Body of pancreas (tissue), 4 donors: Measurements from ENCODE around the gene FBXL17. TPM values are rescaled to one million over a fixed set of nuclear protein-coding genes. Genes with fewer than 3 reads are reported as not detected.

Source experiments
- ATAC-seq: fragments of 150-250 bp; one replicate; pipeline ENCODE4 v1.9.1; 2016
- DNase-seq, 4 donors: peaks; one replicate each; pipeline ENCODE4 v3.0.0-alpha.2; 2019
- H3K27ac ChIP-seq, 4 donors: fragments of 200-600 bp; sonication (generic); 1 replicate in 3 of 4; 2 replicates in 1 of 4; pipeline versions ENCODE4 v1.5.1 to v1.6.1; 2016 to 2019; ENCODE audit warnings: mild to moderate bottlenecking in 1 of 4, mixed read lengths in 1 of 4, moderate library complexity in 1 of 4
- H3K27me3 ChIP-seq, 2 donors: fragments of 200-600 bp; sonication (generic); one replicate each; pipeline ENCODE4 v1.6.0; 2016; ENCODE audit warnings: mild to moderate bottlenecking in 1 of 2
- H3K36me3 ChIP-seq, 2 donors: fragments of 200-600 bp; sonication (generic); replicated peaks in 1 of 2; 2 replicates each; pipeline ENCODE4 v1.5.1; 2016; ENCODE audit warnings: low read depth in 2 of 2; ENCODE audit not compliant: insufficient read depth in 1 of 2
- H3K4me1 ChIP-seq: fragments of 200-600 bp; sonication (generic); one replicate; pipeline ENCODE4 v1.6.0; 2016
- H3K4me3 ChIP-seq, 2 donors: fragments of 200-600 bp; sonication (generic); 1 replicate in 1 of 2; 2 replicates in 1 of 2; pipeline ENCODE4 v1.5.1; 2016 to 2019
- H3K9me3 ChIP-seq, 3 donors: fragments of 200-600 bp; sonication (generic); 1 replicate in 2 of 3; 2 replicates in 1 of 3; pipeline ENCODE4 v1.5.1; 2016
- POLR2A ChIP-seq, 3 donors: fragments of 450-650 bp; IDR thresholded peaks; one replicate each; pipeline ENCODE4 v1.6.1; 2016; ENCODE audit warnings: antibody characterized with exemption in 3 of 3, mild to moderate bottlenecking in 2 of 3
- WGBS, 2 donors: methylation state at CpG; one replicate each; pipeline ENCODE4 v1.1.5; 2017; 5-methylcytosine and 5-hydroxymethylcytosine counted together
- intact Hi-C: fragments of 100-400 bp; cut with DNase I; formaldehyde crosslinking; loops from one replicate; pipeline ENCODE4 v1.15.1; 2023
- total RNA-seq, 2 donors: library from RNA; depleted of rRNA; stranded (reverse); fragments of >200 nt; gene quantifications; one replicate each; pipeline ENCODE4 v1.1.0, GENCODE V29; 2016
- TF ChIP-seq, protein P1 (sequence below), 7 experiments: fragments of 450-650 bp in 4 of 7; fragments of 200-600 bp in 3 of 7; sonication (generic) in 3 of 7; IDR thresholded peaks; one replicate each; pipeline ENCODE4 v1.5.1; 2016 to 2019; ENCODE audit warnings: antibody characterized with exemption in 7 of 7

FBXL17 gene
- total RNA-seq, 2 donors from 2014 or later = 5.3 to 13.5 TPM

GRCh38 chr5:107853031-107853430 lies 528.9 kb downstream of the FBXL17 start:
- no peaks in the 10 kb centered on the region for H3K4me1 ChIP-seq
- DNase-seq = no peak
- TF ChIP-seq, protein P1, sequence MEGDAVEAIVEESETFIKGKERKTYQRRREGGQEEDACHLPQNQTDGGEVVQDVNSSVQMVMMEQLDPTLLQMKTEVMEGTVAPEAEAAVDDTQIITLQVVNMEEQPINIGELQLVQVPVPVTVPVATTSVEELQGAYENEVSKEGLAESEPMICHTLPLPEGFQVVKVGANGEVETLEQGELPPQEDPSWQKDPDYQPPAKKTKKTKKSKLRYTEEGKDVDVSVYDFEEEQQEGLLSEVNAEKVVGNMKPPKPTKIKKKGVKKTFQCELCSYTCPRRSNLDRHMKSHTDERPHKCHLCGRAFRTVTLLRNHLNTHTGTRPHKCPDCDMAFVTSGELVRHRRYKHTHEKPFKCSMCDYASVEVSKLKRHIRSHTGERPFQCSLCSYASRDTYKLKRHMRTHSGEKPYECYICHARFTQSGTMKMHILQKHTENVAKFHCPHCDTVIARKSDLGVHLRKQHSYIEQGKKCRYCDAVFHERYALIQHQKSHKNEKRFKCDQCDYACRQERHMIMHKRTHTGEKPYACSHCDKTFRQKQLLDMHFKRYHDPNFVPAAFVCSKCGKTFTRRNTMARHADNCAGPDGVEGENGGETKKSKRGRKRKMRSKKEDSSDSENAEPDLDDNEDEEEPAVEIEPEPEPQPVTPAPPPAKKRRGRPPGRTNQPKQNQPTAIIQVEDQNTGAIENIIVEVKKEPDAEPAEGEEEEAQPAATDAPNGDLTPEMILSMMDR (IDR thresholded peaks at IDR 0.05) = no peak
- no peak for TF ChIP-seq POLR2A (IDR thresholded peaks at IDR 0.05)
- no peak overlapping the region for H3K27ac ChIP-seq
- no peaks in the 10 kb centered on the region for H3K9me3 ChIP-seq
- H3K36me3 ChIP-seq = no peaks in the 10 kb centered on the region
- H3K27me3 ChIP-seq = no peaks in the 10 kb centered on the region
- WGBS, 2 donors = 80 to 84% methylated on average over 8 of the region's 8 CpGs
- no peak for ATAC-seq
- no peak overlapping the region for H3K4me3 ChIP-seq
- intact Hi-C loops = no loop called here

DNA sequence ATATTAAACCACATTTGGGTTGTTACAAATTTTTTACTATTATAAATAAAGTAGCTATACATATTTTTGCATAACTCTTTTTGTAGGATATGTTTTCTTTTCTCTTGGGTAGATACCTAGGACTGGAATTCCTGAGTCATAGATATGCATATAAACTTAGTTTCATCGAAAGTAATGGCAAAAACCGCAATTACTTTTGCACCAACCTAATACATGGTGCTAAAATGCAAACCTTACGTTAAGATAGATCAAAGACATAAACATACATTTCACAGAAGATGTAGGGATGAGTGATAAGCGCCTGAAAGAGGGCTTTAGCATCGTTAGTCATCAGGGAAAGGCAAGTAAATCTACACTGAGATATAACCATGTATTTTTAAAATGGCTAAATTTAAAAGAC lies 532.8 kb downstream of the FBXL17 start:
- no peak overlapping the region for H3K4me3 ChIP-seq
- 80 to 85% methylated on average over 5 of the region's 5 CpGs for WGBS, 2 donors
- intact Hi-C loops = no loop called here
- DNase-seq (no peak), ATAC-seq (no peak)
- H3K9me3 ChIP-seq = no peaks in the 10 kb centered on the region
- no peaks in the 10 kb centered on the region for H3K36me3 ChIP-seq
- H3K4me1 ChIP-seq = no peaks in the 10 kb centered on the region
- no peak for TF ChIP-seq POLR2A (IDR thresholded peaks at IDR 0.05)
- TF ChIP-seq, protein P1 (IDR thresholded peaks at IDR 0.05) = no peak
- H3K27ac ChIP-seq = no peak overlapping the region
- H3K27me3 ChIP-seq = no peaks in the 10 kb centered on the region

GRCh38 chr5:107840592-107840991 lies 541.3 kb downstream of the FBXL17 start:
- intact Hi-C loops = no loop called here
- no peaks in the 10 kb centered on the region for H3K4me1 ChIP-seq
- TF ChIP-seq, protein P1 (IDR thresholded peaks at IDR 0.05) = no peak
- no peak for TF ChIP-seq POLR2A (IDR thresholded peaks at IDR 0.05)
- H3K9me3 ChIP-seq = no peaks in the 10 kb centered on the region
- H3K27ac ChIP-seq = no peak overlapping the region
- no peaks in the 10 kb centered on the region for H3K36me3 ChIP-seq
- WGBS, 2 donors = 47 to 79% methylated on average over 4 of the region's 4 CpGs
- no peaks in the 10 kb centered on the region for H3K27me3 ChIP-seq
- ATAC-seq = no peak
- no peak overlapping the region for H3K4me3 ChIP-seq
- DNase-seq = no peak

- no peaks in the 10 kb centered on the region for H3K27me3 ChIP-seq
- H3K36me3 ChIP-seq = no peaks in the 10 kb centered on the region
- 75 to 87% methylated on average over 3 of the region's 3 CpGs for WGBS, 2 donors
- H3K4me3 ChIP-seq = no peak overlapping the region
- H3K27ac ChIP-seq = no peak overlapping the region
- no peaks in the 10 kb centered on the region for H3K4me1 ChIP-seq
- no peaks in the 10 kb centered on the region for H3K9me3 ChIP-seq
- DNase-seq = no peak
- intact Hi-C loops = no loop called here
- TF ChIP-seq, protein P1 (IDR thresholded peaks at IDR 0.05) = no peak
- TF ChIP-seq POLR2A (IDR thresholded peaks at IDR 0.05) = no peak
- ATAC-seq = no peak
Measured at GRCh38 chr5:107840161-107840560, 541.7 kb downstream of the FBXL17 start.

DNA sequence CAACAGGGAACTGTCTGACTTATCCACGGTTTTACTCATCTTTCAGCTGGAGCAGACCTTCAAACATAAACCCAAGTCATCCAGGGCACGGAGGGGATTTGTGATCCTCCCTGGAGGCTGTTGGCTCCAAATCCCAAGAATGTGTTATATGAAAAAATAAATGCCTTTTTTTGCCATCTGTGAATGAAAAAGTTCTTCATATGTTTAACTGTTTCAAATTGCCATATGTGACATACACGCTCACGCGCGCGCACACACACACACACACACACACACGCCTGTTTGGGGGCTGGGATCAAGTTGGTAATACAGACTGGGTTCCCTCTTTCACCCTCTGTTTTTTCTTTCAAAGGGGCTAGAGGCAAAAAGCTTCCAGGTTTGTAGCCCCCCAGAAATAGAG lies 546.8 kb downstream of the FBXL17 start:
- Histone ChIP-seq H3K4me3 (no peak overlapping the region), H3K36me3 (no peaks in the 10 kb centered on the region), H3K27ac (no peak overlapping the region), H3K27me3 (no peaks in the 10 kb centered on the region), H3K9me3 (no peaks in the 10 kb centered on the region), H3K4me1 (no peaks in the 10 kb centered on the region)
- ATAC-seq (no peak), DNase-seq (no peak)
- TF ChIP-seq POLR2A (IDR thresholded peaks at IDR 0.05) = no peak
- TF ChIP-seq, protein P1 (IDR thresholded peaks at IDR 0.05) = no peak
- intact Hi-C loops = no loop called here
- WGBS, 2 donors = 85 to 92% methylated on average over 8 of the region's 8 CpGs
